ENCODE data around the gene SIGLEC15. TPM values are rescaled to one million over a fixed set of nuclear protein-coding genes. Genes with fewer than 3 reads are reported as not detected.

Gene SIGLEC15
- total RNA-seq, 3 donors from 2014 or later: 0.16 to 0.17 TPM; not detected in 1

GRCh38 chr18:45874491-45875184, 49.2 kb downstream of the SIGLEC15 start:
- H3K4me3 ChIP-seq: no peak overlapping the region
- H3K36me3 ChIP-seq (ENCODE audit: low read depth): no peaks in the 10 kb centered on the region
- H3K4me1 ChIP-seq (ENCODE audit: low read depth): no peaks in the 10 kb centered on the region
- intact Hi-C loops (cut with DNase I, micrococcal nuclease): loop anchor here in 1 of 2 donors (10.0 kb wide), 1 partner anchor 200 kb away; no protein-coding TSS in a partner anchor
- ATAC-seq: peak; percentile 51
- H3K9me3 ChIP-seq: no peaks in the 10 kb centered on the region
- TF ChIP-seq, protein P1, sequence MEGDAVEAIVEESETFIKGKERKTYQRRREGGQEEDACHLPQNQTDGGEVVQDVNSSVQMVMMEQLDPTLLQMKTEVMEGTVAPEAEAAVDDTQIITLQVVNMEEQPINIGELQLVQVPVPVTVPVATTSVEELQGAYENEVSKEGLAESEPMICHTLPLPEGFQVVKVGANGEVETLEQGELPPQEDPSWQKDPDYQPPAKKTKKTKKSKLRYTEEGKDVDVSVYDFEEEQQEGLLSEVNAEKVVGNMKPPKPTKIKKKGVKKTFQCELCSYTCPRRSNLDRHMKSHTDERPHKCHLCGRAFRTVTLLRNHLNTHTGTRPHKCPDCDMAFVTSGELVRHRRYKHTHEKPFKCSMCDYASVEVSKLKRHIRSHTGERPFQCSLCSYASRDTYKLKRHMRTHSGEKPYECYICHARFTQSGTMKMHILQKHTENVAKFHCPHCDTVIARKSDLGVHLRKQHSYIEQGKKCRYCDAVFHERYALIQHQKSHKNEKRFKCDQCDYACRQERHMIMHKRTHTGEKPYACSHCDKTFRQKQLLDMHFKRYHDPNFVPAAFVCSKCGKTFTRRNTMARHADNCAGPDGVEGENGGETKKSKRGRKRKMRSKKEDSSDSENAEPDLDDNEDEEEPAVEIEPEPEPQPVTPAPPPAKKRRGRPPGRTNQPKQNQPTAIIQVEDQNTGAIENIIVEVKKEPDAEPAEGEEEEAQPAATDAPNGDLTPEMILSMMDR (IDR thresholded peaks at IDR 0.05): no peak
- DNase-seq: peak in 1 of 3 donors; percentile 18

- TF ChIP-seq, protein P1 (IDR thresholded peaks at IDR 0.05): no peak
- Histone ChIP-seq H3K4me1 (ENCODE audit: low read depth) (no peaks in the 10 kb centered on the region), H3K4me3 (no peak overlapping the region), H3K36me3 (ENCODE audit: low read depth) (no peaks in the 10 kb centered on the region), H3K9me3 (no peaks in the 10 kb centered on the region)
- no peak for ATAC-seq
- intact Hi-C loops (cut with DNase I, micrococcal nuclease): loop anchor here in 1 of 2 donors (10.0 kb wide), 1 partner anchor 201 kb away; no protein-coding TSS in a partner anchor
- DNase-seq: no peak
Measured at GRCh38 chr18:45876161-45876560, 50.7 kb downstream of the SIGLEC15 start.

DNA sequence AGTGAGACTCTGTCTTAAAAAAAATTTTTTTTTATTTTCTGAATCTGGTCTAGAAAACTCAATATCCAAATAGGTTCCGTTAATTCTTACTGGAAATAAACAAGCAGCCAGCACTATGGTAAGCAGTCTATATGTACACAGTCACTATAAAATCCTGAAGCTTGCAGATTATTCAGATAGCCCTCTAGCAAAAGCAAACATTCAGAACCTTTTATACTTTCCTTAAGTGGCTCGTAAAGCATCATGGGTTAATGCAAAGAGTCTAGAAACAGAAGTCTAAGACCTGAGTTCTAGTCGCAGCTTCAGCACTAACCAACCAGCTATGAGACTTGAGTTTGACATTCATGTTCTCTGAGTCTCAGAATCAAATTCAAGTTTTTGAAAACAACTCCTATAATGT, 51.9 kb downstream of the SIGLEC15 start:
- DNase-seq (no peak), ATAC-seq (no peak)
- Histone ChIP-seq H3K4me3 (no peak overlapping the region), H3K36me3 (ENCODE audit: low read depth) (no peaks in the 10 kb centered on the region), H3K9me3 (no peaks in the 10 kb centered on the region), H3K4me1 (ENCODE audit: low read depth) (no peaks in the 10 kb centered on the region)
- TF ChIP-seq, protein P1 (IDR thresholded peaks at IDR 0.05): no peak
- intact Hi-C loops (cut with DNase I, micrococcal nuclease): loop anchor here in 1 of 2 donors (10.0 kb wide), 1 partner anchor 203 kb away; no protein-coding TSS in a partner anchor

GRCh38 chr18:45879681-45880655, 54.5 kb downstream of the SIGLEC15 start:
- Histone ChIP-seq H3K36me3 (ENCODE audit: low read depth) (no peaks in the 10 kb centered on the region), H3K4me3 (no peak overlapping the region), H3K9me3 (no peaks in the 10 kb centered on the region), H3K4me1 (ENCODE audit: low read depth) (no peaks in the 10 kb centered on the region)
- peak; percentile 99 for ATAC-seq
- DNase-seq: peak; percentile 65 to 76 (median 74)
- intact Hi-C loops (cut with DNase I, micrococcal nuclease): loop anchor here (10.0 kb wide), 2 partner anchors 195 to 205 kb away; no protein-coding TSS in a partner anchor
- TF ChIP-seq, protein P1 (IDR thresholded peaks at IDR 0.05): peak; percentile 97

DNA sequence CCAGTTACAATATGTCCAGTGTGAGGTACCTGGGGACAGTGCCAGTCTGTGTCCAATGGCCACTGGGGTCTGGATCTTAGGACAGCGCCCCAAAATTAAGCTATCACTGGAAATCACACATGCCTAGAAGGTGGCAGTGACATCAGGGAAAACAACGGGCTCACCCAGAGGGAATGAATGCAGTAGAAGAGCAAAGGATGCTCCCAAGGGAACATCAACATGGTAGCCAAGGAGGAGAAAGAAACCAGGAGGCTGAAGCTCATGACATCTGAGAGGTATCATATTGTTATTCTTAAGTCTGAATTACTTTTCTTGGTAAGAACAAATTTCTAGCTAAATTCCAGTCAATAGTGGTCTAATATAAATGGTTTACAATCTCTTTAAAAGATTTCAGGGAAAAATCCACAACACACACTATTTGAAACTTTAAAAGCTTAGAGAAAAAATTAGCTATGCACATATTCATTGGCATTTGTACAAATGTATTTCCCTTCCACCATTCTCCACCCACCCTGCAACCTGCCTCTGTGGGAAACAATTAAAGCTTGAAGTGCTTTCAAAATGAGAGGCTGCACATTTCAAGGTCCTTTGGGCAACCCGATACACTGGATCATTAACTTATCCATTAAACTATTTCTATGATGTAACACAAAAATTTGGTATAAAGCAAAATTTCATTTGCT, 55.5 kb downstream of the SIGLEC15 start:
- intact Hi-C loops (cut with DNase I, micrococcal nuclease): loop anchor here in 1 of 2 donors (10.0 kb wide), 1 partner anchor 196 kb away; no protein-coding TSS in a partner anchor
- no peak overlapping the region for H3K4me3 ChIP-seq
- no peaks in the 10 kb centered on the region for H3K4me1 ChIP-seq (ENCODE audit: low read depth)
- TF ChIP-seq, protein P1 (IDR thresholded peaks at IDR 0.05): no peak
- no peaks in the 10 kb centered on the region for H3K9me3 ChIP-seq
- no peak for DNase-seq
- H3K36me3 ChIP-seq (ENCODE audit: low read depth): no peaks in the 10 kb centered on the region
- no peak for ATAC-seq

Data from mucosa of descending colon (tissue), 3 donors.